PC-3 (cell line): ENCODE results near the gene NLGN4X.

Experiments
- CTCF ChIP-seq: fragments of 300-600 bp; sonication (generic); conservative IDR thresholded peaks from 2 replicates; pipeline ENCODE4 v1.5.1; 2017; ENCODE audit warnings: antibody characterized with exemption, low read depth, mild to moderate bottlenecking, low read length
- EZH2 ChIP-seq: fragments of 300-600 bp; sonication (generic); IDR thresholded peaks from one replicate; pipeline ENCODE4 v1.6.1; 2017; ENCODE audit warnings: antibody characterized with exemption, mild to moderate bottlenecking, low read length; ENCODE audit not compliant: unreplicated experiment
- EZH2phosphoT487 ChIP-seq: fragments of 300-600 bp; sonication (generic); IDR thresholded peaks from 2 replicates; pipeline ENCODE4 v1.6.1; 2018; ENCODE audit warnings: mild to moderate bottlenecking, antibody characterized with exemption, low read length, borderline replicate concordance

GRCh38 chrX:5857232-5857631, 371.4 kb downstream of the NLGN4X start:
- no peak for TF ChIP-seq CTCF
- TF ChIP-seq EZH2phosphoT487 = no peak
- no peak for TF ChIP-seq EZH2
